WTC11 (cell line): ENCODE measurements around the gene CASKIN1.

Source experiments
- MAX ChIP-seq: sonication (generic); formaldehyde crosslinking; IDR thresholded peaks from 2 replicates; pipeline ENCODE4 v1.8.0; 2022; ENCODE audit warnings: mild to moderate bottlenecking, missing genetic modification reagents
- NFYB ChIP-seq: sonication (generic); formaldehyde crosslinking; conservative IDR thresholded peaks from 2 replicates; pipeline ENCODE4 v1.8.0; 2022; ENCODE audit warnings: low read depth, missing genetic modification reagents
- TEAD4 ChIP-seq: sonication (generic); formaldehyde crosslinking; IDR thresholded peaks from 2 replicates; pipeline ENCODE4 v1.8.0; 2022; ENCODE audit warnings: mild to moderate bottlenecking, missing genetic modification reagents
- TF ChIP-seq, protein P1 (sequence below): fragments of 200-600 bp; IDR thresholded peaks from 2 replicates; pipeline ENCODE4 v1.8.0; 2022; ENCODE audit warnings: antibody characterized with exemption

DNA sequence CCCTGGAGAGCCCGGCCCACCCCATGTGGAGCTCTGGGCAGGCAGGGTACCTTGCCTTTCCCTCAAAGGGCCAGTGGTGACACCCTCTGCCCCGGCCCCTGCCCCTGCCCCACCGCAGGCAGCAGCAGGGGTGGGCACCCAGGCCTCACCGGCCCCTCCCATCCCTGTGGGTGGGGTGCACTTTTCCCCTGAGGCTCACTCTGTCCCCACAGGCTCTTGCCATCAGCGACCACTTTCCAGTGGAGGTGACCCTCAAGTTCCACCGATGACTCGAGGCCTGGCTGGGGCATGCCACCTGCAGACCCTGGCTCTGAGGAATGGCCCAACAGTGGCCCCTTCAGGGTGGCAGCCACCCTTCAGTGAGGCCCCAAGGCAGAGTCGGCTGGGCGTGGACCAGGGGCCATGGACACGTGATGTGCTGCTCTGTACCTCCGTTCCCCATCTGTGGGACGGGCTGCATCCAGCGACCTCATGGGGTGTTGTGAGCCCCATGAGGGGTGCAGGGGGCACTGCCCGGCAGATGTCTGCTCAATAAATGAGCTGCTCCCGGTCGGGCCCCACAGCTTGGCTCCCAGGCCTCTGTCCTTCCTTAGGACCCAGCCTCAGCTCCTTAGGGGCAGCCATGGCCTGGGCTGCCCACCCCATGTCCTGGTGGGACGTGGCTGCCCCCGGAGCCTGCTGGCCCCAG lies 41.9 kb upstream of the CASKIN1 start:
- TF ChIP-seq NFYB (CRISPR knock-in tag) (no peak), MAX (CRISPR knock-in tag) (no peak), TEAD4 (no peak)
- TF ChIP-seq, protein P1, sequence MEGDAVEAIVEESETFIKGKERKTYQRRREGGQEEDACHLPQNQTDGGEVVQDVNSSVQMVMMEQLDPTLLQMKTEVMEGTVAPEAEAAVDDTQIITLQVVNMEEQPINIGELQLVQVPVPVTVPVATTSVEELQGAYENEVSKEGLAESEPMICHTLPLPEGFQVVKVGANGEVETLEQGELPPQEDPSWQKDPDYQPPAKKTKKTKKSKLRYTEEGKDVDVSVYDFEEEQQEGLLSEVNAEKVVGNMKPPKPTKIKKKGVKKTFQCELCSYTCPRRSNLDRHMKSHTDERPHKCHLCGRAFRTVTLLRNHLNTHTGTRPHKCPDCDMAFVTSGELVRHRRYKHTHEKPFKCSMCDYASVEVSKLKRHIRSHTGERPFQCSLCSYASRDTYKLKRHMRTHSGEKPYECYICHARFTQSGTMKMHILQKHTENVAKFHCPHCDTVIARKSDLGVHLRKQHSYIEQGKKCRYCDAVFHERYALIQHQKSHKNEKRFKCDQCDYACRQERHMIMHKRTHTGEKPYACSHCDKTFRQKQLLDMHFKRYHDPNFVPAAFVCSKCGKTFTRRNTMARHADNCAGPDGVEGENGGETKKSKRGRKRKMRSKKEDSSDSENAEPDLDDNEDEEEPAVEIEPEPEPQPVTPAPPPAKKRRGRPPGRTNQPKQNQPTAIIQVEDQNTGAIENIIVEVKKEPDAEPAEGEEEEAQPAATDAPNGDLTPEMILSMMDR, result no peak
